SU-DHL-6 (cell line): ENCODE measurements around the gene SLC22A15.

Experiments used
- H2AFZ ChIP-seq: fragments of 200-600 bp; sonication (generic); 2 replicates; pipeline ENCODE4 v1.6.1; 2014; ENCODE audit warnings: low read depth, mild to moderate bottlenecking, moderate library complexity, mixed read lengths, antibody characterized with exemption, low read length; ENCODE audit not compliant: severe bottlenecking
- H3F3A ChIP-seq: fragments of 200-600 bp; shearing (Covaris generic); 2 replicates; pipeline ENCODE4 v1.6.0; 2016; ENCODE audit warnings: antibody characterized with exemption, mild to moderate bottlenecking; ENCODE audit not compliant: insufficient read depth
- H3K27ac ChIP-seq: fragments of 200-600 bp; sonication (generic); 2 replicates; pipeline ENCODE4 v1.5.1; 2016; ENCODE audit warnings: low read depth, mild to moderate bottlenecking, low read length, moderate library complexity, mixed read lengths
- H3K27me3 ChIP-seq: fragments of 200-600 bp; sonication (generic), shearing (Covaris generic); 2 replicates; pipeline ENCODE4 v1.6.0; 2014; ENCODE audit warnings: mild to moderate bottlenecking, low read length
- H3K36me3 ChIP-seq: fragments of 200-600 bp; sonication (generic); 2 replicates; pipeline ENCODE4 v1.6.1; 2014; ENCODE audit warnings: mild to moderate bottlenecking, low read length, mixed read lengths
- H3K4me2 ChIP-seq: fragments of 300-600, 200-600 bp; shearing (Covaris generic), sonication (generic); 2 replicates; pipeline ENCODE4 v1.6.0; 2014; ENCODE audit warnings: low read length, low read depth, mild to moderate bottlenecking; ENCODE audit not compliant: poor library complexity, severe bottlenecking
- H3K4me3 ChIP-seq: fragments of 200-600 bp; sonication (generic); 2 replicates; pipeline ENCODE4 v1.5.1; 2014; ENCODE audit warnings: antibody characterized with exemption, low read length, mild to moderate bottlenecking, mixed read lengths; ENCODE audit not compliant: insufficient read depth, poor library complexity, severe bottlenecking
- H3K79me2 ChIP-seq: fragments of 200-600 bp; sonication (generic); 2 replicates; pipeline ENCODE4 v1.6.1; 2014; ENCODE audit warnings: mild to moderate bottlenecking, low read length, moderate library complexity; ENCODE audit not compliant: insufficient read depth
- H3K9ac ChIP-seq: fragments of 200-600 bp; sonication (generic); 2 replicates; pipeline ENCODE4 v1.7.0; 2014; ENCODE audit warnings: mild to moderate bottlenecking, low read length
- H3K9me2 ChIP-seq: fragments of 200-600 bp; sonication (generic); replicated peaks from 2 replicates; pipeline ENCODE4 v1.6.1; 2014; ENCODE audit warnings: low read length; ENCODE audit not compliant: insufficient read depth
- H3K9me3 ChIP-seq: fragments of 200-600 bp; sonication (generic); 2 replicates; pipeline ENCODE4 v1.6.1; 2014; ENCODE audit warnings: low read length, mixed read lengths; ENCODE audit not compliant: insufficient read depth
- H4K20me1 ChIP-seq: fragments of 200-600 bp; sonication (generic); 2 replicates; pipeline ENCODE4 v1.6.1; 2014; ENCODE audit warnings: low read depth, mild to moderate bottlenecking, antibody characterized with exemption, low read length, moderate library complexity, mixed read lengths
- CTCF ChIP-seq: fragments of 200-600 bp; sonication (generic); IDR thresholded peaks from one replicate; pipeline ENCODE4 v1.5.1; 2017; ENCODE audit warnings: antibody characterized with exemption, mild to moderate bottlenecking, low read length, moderate library complexity; ENCODE audit not compliant: insufficient read depth, poor library complexity, severe bottlenecking
- EZH2phosphoT487 ChIP-seq: fragments of 200-600 bp; sonication (generic), shearing (Covaris generic); conservative IDR thresholded peaks from 2 replicates; pipeline ENCODE4 v1.6.1; 2018; ENCODE audit warnings: mild to moderate bottlenecking, antibody characterized with exemption, low read length, moderate library complexity, mixed read lengths

Gene SLC22A15

DNA sequence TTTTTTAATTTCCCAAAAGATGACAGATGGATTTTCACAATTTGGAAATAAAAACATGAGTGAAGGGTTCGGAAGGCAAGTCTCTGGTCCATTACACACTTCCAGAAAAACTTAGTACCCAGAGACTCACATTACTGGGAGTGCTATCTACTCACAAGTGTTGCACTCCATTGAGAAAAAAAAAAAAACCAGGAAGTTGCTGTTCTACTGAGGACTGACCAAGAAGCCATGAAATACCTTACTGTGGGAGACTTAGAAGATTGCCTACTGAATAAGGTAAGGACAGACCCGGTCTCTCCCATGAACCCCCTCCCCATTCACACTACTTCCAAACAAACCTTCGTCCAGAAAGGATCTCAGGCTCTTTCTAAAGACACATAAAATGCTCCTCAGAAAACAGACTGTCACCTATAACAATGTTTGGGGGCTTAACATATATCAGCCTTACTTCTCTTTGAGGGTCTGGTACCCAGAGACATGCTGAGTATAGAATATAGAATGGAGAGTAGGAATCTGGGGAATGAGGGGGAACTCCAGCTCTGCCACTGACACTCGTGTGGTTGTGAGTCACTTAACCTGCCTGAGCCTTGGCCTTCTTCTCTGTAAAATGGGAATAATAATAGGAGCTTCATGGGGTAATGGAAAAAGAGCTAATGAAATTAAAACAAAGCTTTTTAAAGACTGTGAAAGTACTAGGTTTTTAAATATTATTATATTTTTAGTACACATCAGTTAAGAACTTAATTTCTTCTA lies 136.3 kb downstream of the SLC22A15 start:
- H2AFZ ChIP-seq: no peak overlapping the region
- H3K9me3 ChIP-seq: no peaks in the 10 kb centered on the region
- H3F3A ChIP-seq: no peaks in the 10 kb centered on the region
- H3K4me3 ChIP-seq: no peak overlapping the region
- no peak overlapping the region for H3K27ac ChIP-seq
- no peaks in the 10 kb centered on the region for H4K20me1 ChIP-seq
- no peaks in the 10 kb centered on the region for H3K27me3 ChIP-seq
- no peaks in the 10 kb centered on the region for H3K36me3 ChIP-seq
- no peak overlapping the region for H3K9ac ChIP-seq
- no peaks in the 10 kb centered on the region for H3K9me2 ChIP-seq
- no peak for TF ChIP-seq EZH2phosphoT487
- no peak for TF ChIP-seq CTCF
- H3K4me2 ChIP-seq: no peak overlapping the region
- H3K79me2 ChIP-seq: no peaks in the 10 kb centered on the region

GRCh38 chr1:116113615-116114014 lies 137.3 kb downstream of the SLC22A15 start:
- Histone ChIP-seq H3K9me2 (no peaks in the 10 kb centered on the region), H2AFZ (no peak overlapping the region), H3K9ac (no peak overlapping the region), H3K4me3 (no peak overlapping the region), H3K27ac (no peak overlapping the region), H3F3A (no peaks in the 10 kb centered on the region), H3K9me3 (no peaks in the 10 kb centered on the region), H4K20me1 (no peaks in the 10 kb centered on the region), H3K79me2 (no peaks in the 10 kb centered on the region), H3K27me3 (no peaks in the 10 kb centered on the region), H3K36me3 (no peaks in the 10 kb centered on the region), H3K4me2 (no peak overlapping the region)
- TF ChIP-seq CTCF (no peak), EZH2phosphoT487 (no peak)

GRCh38 chr1:116115476-116116439 lies 139.4 kb downstream of the SLC22A15 start:
- H3K27ac ChIP-seq: no peak overlapping the region
- TF ChIP-seq EZH2phosphoT487 (no peak), CTCF (no peak)
- H3K9me2 ChIP-seq: no peaks in the 10 kb centered on the region
- H2AFZ ChIP-seq: no peak overlapping the region
- H3K9me3 ChIP-seq: no peaks in the 10 kb centered on the region
- H3K4me2 ChIP-seq: no peak overlapping the region
- H3F3A ChIP-seq: no peaks in the 10 kb centered on the region
- no peaks in the 10 kb centered on the region for H3K79me2 ChIP-seq
- no peak overlapping the region for H3K9ac ChIP-seq
- no peak overlapping the region for H3K4me3 ChIP-seq
- no peaks in the 10 kb centered on the region for H4K20me1 ChIP-seq
- H3K36me3 ChIP-seq: no peaks in the 10 kb centered on the region
- H3K27me3 ChIP-seq: no peaks in the 10 kb centered on the region
